OCI-LY1 (cell line): Measurements from ENCODE around the gene NR1D2.

Experiments used
- H2AFZ ChIP-seq: fragments of 200-600 bp; sonication (generic), shearing (Covaris generic); 2 replicates; pipeline ENCODE4 v1.6.0; 2014; ENCODE audit warnings: antibody characterized with exemption, mild to moderate bottlenecking, low read length
- H3F3A ChIP-seq: fragments of 200-600 bp; sonication (generic), shearing (Covaris generic); 2 replicates; pipeline ENCODE4 v1.6.0; 2014; ENCODE audit warnings: mild to moderate bottlenecking, antibody characterized with exemption, low read length, moderate library complexity; ENCODE audit not compliant: insufficient read depth
- H3K27ac ChIP-seq: fragments of 200-600 bp; sonication (generic); 2 replicates; pipeline ENCODE4 v1.5.1; 2014; ENCODE audit warnings: low read length, mixed run types, mild to moderate bottlenecking, low read depth; ENCODE audit not compliant: poor library complexity, severe bottlenecking
- H3K27me3 ChIP-seq: fragments of 200-600 bp; sonication (generic); 2 replicates; pipeline ENCODE4 v1.6.0; 2014; ENCODE audit warnings: antibody characterized with exemption, mild to moderate bottlenecking, low read length, moderate library complexity; ENCODE audit not compliant: insufficient read depth
- H3K36me3 ChIP-seq: fragments of 200-600 bp; sonication (generic); 2 replicates; pipeline ENCODE4 v1.6.1; 2014; ENCODE audit warnings: mild to moderate bottlenecking, antibody characterized with exemption, low read length, moderate library complexity, mixed read lengths; ENCODE audit not compliant: insufficient read depth
- H3K4me1 ChIP-seq: fragments of 200-600 bp; sonication (generic); 2 replicates; pipeline ENCODE4 v1.5.1; 2014; ENCODE audit warnings: mild to moderate bottlenecking, low read length, moderate library complexity; ENCODE audit not compliant: insufficient read depth, severe bottlenecking
- H3K4me2 ChIP-seq: fragments of 200-600 bp; sonication (generic), shearing (Covaris generic); 2 replicates; pipeline ENCODE4 v1.6.1; 2014; ENCODE audit warnings: low read length
- H3K4me3 ChIP-seq: fragments of 200-600 bp; sonication (generic); 2 replicates; pipeline ENCODE4 v1.5.1; 2014; ENCODE audit warnings: low read length, low read depth, mild to moderate bottlenecking, mixed read lengths; ENCODE audit not compliant: poor library complexity, severe bottlenecking
- H3K79me2 ChIP-seq: fragments of 200-600 bp; shearing (Covaris generic); 2 replicates; pipeline ENCODE4 v1.6.1; 2016; ENCODE audit warnings: mixed run types, low read length, mixed read lengths; ENCODE audit not compliant: insufficient read depth
- H3K9ac ChIP-seq: fragments of 200-600 bp; sonication (generic), shearing (Covaris generic); 2 replicates; pipeline ENCODE4 v1.6.1; 2014; ENCODE audit warnings: mild to moderate bottlenecking, low read length, mixed read lengths
- H3K9me2 ChIP-seq: fragments of 200-600 bp; sonication (generic), shearing (Covaris generic); 2 replicates; pipeline ENCODE4 v1.6.1; 2014; ENCODE audit warnings: low read depth, mild to moderate bottlenecking, low read length, mixed read lengths
- H3K9me3 ChIP-seq: fragments of 200-600 bp; shearing (Covaris generic); 2 replicates; pipeline ENCODE4 v1.6.1; 2014; ENCODE audit warnings: low read length, mixed read lengths
- H4K20me1 ChIP-seq: fragments of 200-600 bp; sonication (generic), shearing (Covaris generic); 2 replicates; pipeline ENCODE4 v1.6.0; 2016; ENCODE audit warnings: mild to moderate bottlenecking, low read length; ENCODE audit not compliant: insufficient read depth
- CTCF ChIP-seq: fragments of 200-600 bp; sonication (generic), shearing (Covaris generic); IDR thresholded peaks from 2 replicates; pipeline ENCODE4 v1.5.1; 2017; ENCODE audit warnings: mild to moderate bottlenecking, antibody characterized with exemption, low read length, moderate library complexity, mixed read lengths
- EZH2 ChIP-seq: fragments of 200-600 bp; sonication (generic), shearing (Covaris generic); IDR thresholded peaks from 2 replicates; pipeline ENCODE4 v1.8.0; 2017; ENCODE audit warnings: borderline replicate concordance, mixed run types, mild to moderate bottlenecking, antibody characterized with exemption, low read length, moderate library complexity, mixed read lengths

NR1D2 gene

GRCh38 chr3:24012589-24013269, 67.6 kb downstream of the NR1D2 start:
- Histone ChIP-seq H4K20me1 (no peaks in the 10 kb centered on the region), H3K9me2 (no peaks in the 10 kb centered on the region), H3K9me3 (no peaks in the 10 kb centered on the region), H3F3A (no peaks in the 10 kb centered on the region), H3K4me1 (no peaks in the 10 kb centered on the region), H3K4me2 (no peak overlapping the region), H3K27me3 (no peaks in the 10 kb centered on the region), H2AFZ (no peak overlapping the region), H3K36me3 (no peaks in the 10 kb centered on the region), H3K9ac (no peak overlapping the region), H3K79me2 (no peaks in the 10 kb centered on the region), H3K27ac (no peak overlapping the region), H3K4me3 (no peak overlapping the region)
- TF ChIP-seq EZH2 = no peak
- TF ChIP-seq CTCF = no peak

DNA sequence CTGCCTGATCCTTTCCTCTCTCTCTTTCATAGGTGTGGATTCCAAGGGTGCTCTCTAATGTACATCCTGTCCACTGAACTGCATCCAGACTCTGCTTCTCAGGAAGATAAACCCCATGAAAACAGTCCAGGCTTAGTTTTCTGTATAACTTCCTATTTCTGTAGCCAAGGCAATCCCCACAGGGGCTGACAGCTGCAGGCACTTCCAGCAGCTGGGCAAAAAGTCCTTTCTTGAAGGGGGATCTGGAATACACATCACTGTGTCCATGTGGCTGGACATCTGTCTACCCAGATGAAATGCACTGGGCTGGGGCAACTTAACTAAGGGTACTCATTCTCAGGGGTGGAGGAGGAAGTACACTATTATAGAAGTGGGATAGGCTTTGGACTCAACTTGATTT, 72.2 kb downstream of the NR1D2 start:
- H3K9me3 ChIP-seq = no peaks in the 10 kb centered on the region
- no peak overlapping the region for H3K4me3 ChIP-seq
- H3K4me2 ChIP-seq = no peak overlapping the region
- no peak for TF ChIP-seq CTCF
- TF ChIP-seq EZH2 = no peak
- no peaks in the 10 kb centered on the region for H3K9me2 ChIP-seq
- H3K79me2 ChIP-seq = no peaks in the 10 kb centered on the region
- no peaks in the 10 kb centered on the region for H4K20me1 ChIP-seq
- no peak overlapping the region for H3K27ac ChIP-seq
- H2AFZ ChIP-seq = no peak overlapping the region
- no peaks in the 10 kb centered on the region for H3K27me3 ChIP-seq
- H3K9ac ChIP-seq = no peak overlapping the region
- H3K4me1 ChIP-seq = no peaks in the 10 kb centered on the region
- no peaks in the 10 kb centered on the region for H3K36me3 ChIP-seq
- no peaks in the 10 kb centered on the region for H3F3A ChIP-seq

DNA sequence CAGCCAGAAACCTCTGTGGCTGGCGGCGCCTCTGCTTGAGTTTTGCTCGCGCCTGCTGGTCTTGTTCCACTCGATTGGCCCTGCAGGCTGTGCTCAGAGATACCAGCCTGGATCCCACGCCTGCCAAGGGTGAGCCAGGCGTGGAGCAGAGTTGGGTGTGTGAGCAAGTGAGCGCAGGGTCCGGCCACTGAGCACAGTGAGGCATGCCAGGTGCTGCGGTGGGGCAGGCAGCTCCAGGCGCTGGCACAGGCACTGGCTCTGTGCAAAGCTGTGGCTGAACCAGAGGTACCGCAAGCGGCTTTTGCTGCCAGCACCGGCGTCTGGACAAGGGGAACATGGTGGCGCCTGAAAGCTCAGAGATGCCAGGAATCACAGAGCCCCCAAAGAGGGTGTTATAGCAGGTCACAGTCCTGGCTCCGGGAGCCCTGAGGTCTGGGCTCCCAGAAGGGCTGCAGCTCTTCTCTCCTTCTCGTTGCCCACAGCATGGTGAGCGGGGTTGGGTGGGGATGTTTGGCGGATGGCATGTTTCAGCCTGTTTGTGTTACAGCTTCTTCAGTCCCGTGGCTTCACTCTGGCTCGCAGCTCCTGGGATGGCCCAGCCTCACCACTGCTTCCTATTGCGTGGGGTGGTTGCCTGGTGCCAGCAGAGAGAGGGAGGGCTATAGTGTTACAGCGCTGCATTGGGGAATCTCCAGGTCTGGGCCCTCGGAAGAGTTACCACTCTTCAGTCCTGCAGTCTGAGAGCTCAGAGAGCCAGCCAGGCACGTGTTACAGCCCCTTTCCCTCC, 73.9 kb downstream of the NR1D2 start:
- H3K9me3 ChIP-seq = no peaks in the 10 kb centered on the region
- H3K79me2 ChIP-seq = no peaks in the 10 kb centered on the region
- no peak overlapping the region for H3K4me2 ChIP-seq

More for the DNA sequence above, 73.9 kb downstream of the NR1D2 start:
- Histone ChIP-seq H2AFZ (no peak overlapping the region), H3F3A (no peaks in the 10 kb centered on the region), H3K9me2 (no peaks in the 10 kb centered on the region), H3K4me1 (no peaks in the 10 kb centered on the region), H3K36me3 (no peaks in the 10 kb centered on the region), H3K4me3 (no peak overlapping the region), H4K20me1 (no peaks in the 10 kb centered on the region), H3K27me3 (no peaks in the 10 kb centered on the region), H3K9ac (no peak overlapping the region), H3K27ac (no peak overlapping the region)
- TF ChIP-seq CTCF (no peak), EZH2 (no peak)
